Fibroblast of mammary gland (primary cell): ENCODE results near the gene VIPR2.

Experiments used
- DNase-seq: peaks from one replicate; pipeline ENCODE4 v3.0.0-alpha.2; 2010; ENCODE audit warnings: low read depth
- H3K4me3 ChIP-seq: 2 replicates; pipeline ENCODE4 v1.5.1; 2011; ENCODE audit warnings: low read depth, mild to moderate bottlenecking, low read length, moderate library complexity; ENCODE audit not compliant: control insufficient read depth
- CTCF ChIP-seq: conservative IDR thresholded peaks from 2 replicates; pipeline ENCODE4 v1.5.1; 2011; ENCODE audit warnings: low read depth, low read length, inconsistent platforms; ENCODE audit not compliant: control insufficient read depth, insufficient read depth

VIPR2 gene

GRCh38 chr7:159094919-159095915, 49.5 kb downstream of the VIPR2 start:
- DNase-seq, result no peak
- H3K4me3 ChIP-seq, result no peak overlapping the region
- no peak for TF ChIP-seq CTCF

GRCh38 chr7:159094023-159094740, 50.5 kb downstream of the VIPR2 start:
- no peak for TF ChIP-seq CTCF
- no peak overlapping the region for H3K4me3 ChIP-seq
- DNase-seq, result no peak

GRCh38 chr7:159093351-159093971, 51.2 kb downstream of the VIPR2 start:
- H3K4me3 ChIP-seq, result no peak overlapping the region
- TF ChIP-seq CTCF, result no peak

GRCh38 chr7:159092701-159093121, 52.0 kb downstream of the VIPR2 start:
- no peak overlapping the region for H3K4me3 ChIP-seq
- DNase-seq, result no peak
- TF ChIP-seq CTCF, result no peak

More at GRCh38 chr7:159093351-159093971, 51.2 kb downstream of the VIPR2 start:
- no peak for DNase-seq

- TF ChIP-seq CTCF, result no peak
- DNase-seq, result no peak
- no peak overlapping the region for H3K4me3 ChIP-seq
These were observed 52.9 kb downstream of the VIPR2 start for GRCh38 chr7:159091480-159092475.

GRCh38 chr7:159091041-159091440, 53.6 kb downstream of the VIPR2 start:
- no peak overlapping the region for H3K4me3 ChIP-seq
- TF ChIP-seq CTCF, result no peak
- DNase-seq, result no peak
